Skeletal muscle cell (primary cell): ENCODE results near the gene PPP1R37.
"Not testable (repeated sequence)": the region's sequence is repeated elsewhere in the genome, so short reads cannot be mapped to it uniquely, and the experiment has no call there.

Source experiments
- DNase-seq: peaks from one replicate; pipeline ENCODE4 v3.0.0-alpha.2; 2010; ENCODE audit warnings: low read depth
- H3K4me3 ChIP-seq: 2 replicates; pipeline ENCODE4 v1.5.1; 2011; ENCODE audit warnings: low read depth, mild to moderate bottlenecking, control low read depth, low read length, moderate library complexity

PPP1R37 gene

GRCh38 chr19:45107621-45108150 is 14.7 kb downstream of the PPP1R37 start:
- no peak for DNase-seq

DNA sequence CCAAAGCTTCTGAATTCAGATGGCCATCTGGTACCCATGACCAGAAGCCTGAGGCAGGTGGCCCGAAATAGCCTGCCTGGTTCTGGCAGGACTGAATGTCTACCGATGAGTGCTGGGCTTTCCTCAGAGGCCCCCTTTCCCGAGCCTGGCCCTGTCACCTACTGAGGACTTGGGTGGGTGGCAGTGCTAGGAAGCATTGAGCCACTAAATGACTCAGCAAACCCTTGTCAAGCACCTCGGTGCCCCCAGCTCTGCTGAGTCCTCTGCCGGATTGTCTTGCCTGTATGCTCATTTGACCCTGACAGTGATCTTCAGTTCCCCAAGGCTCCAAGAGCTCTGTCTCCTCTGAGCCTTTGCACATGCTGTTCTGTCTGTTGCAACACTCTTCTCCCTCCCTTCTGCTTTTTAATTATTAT is 17.9 kb downstream of the PPP1R37 start:
- no peak for DNase-seq
- no peak overlapping the region for H3K4me3 ChIP-seq

More at GRCh38 chr19:45107621-45108150, 14.7 kb downstream of the PPP1R37 start:
- H3K4me3 ChIP-seq, result no peak overlapping the region

- no peak overlapping the region for H3K4me3 ChIP-seq
- DNase-seq, result no peak
Measured at GRCh38 chr19:45112111-45112827, 19.3 kb downstream of the PPP1R37 start.

DNA sequence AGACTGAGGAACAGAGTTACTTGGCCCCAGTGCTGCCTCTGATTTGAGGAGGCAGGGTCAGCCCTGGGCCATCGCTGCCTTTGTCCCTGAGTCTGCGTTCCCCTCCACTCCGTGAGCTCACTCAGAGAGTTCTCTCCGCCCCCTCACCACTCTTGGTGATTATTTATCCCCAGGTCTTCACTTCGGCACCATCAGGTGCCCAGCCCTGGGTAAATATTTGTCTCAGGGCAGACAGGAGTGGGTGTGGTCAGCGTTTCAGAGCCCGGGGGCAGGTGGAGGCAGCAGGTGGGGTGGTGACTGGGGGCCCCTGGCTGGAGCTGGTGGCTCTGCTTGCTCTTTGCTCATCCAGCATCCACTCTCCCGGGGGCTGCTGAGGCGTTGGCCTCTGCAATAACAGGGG is 20.6 kb downstream of the PPP1R37 start:
- no peak overlapping the region for H3K4me3 ChIP-seq
- DNase-seq, result no peak

DNA sequence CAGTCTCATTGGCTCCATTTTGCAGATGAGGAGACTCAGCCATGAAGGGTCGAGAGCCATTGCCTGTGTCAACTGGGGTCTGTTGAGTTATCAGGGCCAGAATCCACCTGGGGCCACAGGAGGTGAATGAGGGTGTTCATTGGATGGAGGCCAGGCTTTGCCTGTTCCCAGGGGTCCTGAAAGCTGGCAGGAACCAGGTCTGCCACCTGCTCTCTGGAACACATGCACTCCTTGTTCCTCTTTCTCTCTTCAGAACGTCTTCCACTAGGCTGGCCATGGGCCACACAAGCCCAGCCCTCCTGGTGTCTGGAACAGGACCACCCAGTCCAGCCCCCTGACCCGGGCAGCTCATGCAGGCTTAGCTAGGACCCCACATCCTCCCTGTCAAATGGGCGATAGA is 21.1 kb downstream of the PPP1R37 start:
- no peak for DNase-seq
- no peak overlapping the region for H3K4me3 ChIP-seq

DNA sequence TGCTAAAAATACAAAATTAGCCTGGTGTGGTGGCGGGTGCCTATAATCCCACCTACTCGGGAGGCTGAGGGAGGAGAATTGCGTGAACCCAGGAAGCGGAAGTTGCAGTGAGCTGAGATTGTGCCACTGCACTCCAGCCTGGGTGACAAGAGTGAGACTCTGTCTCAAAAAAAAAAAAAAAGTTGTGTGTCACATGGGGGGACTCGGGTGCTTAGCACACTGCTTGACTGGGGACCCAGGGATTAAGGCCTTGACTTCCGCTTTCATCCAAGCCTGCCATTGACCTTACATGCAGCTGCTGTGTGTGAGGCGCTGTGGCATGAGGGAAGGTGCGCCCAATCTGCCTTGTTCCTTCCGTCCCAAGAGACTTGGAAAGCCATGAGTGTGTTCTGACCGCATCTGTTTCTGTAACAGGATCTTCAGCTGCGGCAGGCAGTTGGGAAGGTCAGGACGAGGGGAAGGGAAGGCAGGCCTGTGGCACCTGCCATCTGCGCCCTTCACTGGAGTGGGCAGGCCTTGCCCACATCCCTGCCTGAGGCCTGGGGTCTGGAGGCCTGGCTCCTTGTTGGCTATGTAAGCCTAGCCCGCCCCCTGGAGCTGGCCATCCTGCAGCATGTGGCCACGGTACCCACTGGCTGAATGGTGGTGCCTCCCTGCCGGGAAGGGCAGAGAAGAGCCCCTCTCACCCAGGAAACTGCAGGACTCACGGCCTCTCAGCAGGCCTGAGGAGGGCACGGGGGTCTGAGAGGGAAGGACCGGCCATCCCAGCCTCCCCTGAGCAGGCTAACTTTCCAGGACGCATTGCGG is 23.0 kb downstream of the PPP1R37 start:
- peak; percentile 54 for DNase-seq
- no peak overlapping the region for H3K4me3 ChIP-seq

GRCh38 chr19:45117167-45117594 is 24.2 kb downstream of the PPP1R37 start:
- no peak for DNase-seq
- H3K4me3 ChIP-seq, result no peak overlapping the region

GRCh38 chr19:45117671-45118070 is 24.7 kb downstream of the PPP1R37 start:
- DNase-seq, result no peak
- H3K4me3 ChIP-seq, result no peak overlapping the region

DNA sequence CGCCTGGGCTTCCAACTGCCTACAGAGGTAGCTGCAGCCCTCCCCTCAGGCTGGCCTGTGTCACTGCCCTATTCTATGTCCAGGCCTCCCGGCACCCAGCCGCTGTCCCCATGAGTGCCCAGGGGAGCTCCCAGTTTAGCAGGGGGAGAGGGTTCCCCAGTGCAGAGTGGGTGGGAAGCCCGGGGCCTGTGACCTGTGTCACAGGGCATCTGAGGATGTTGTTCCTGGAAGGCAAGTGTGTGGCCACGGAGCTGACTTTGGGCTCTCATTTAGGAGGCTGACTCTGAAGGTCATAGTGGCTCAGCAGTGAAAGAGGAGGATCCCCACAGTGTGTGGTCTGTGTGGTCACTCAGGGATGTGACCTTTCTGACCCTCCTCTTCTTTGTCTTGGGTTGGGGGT is 25.1 kb downstream of the PPP1R37 start:
- H3K4me3 ChIP-seq, result no peak overlapping the region
- DNase-seq, result no peak

DNA sequence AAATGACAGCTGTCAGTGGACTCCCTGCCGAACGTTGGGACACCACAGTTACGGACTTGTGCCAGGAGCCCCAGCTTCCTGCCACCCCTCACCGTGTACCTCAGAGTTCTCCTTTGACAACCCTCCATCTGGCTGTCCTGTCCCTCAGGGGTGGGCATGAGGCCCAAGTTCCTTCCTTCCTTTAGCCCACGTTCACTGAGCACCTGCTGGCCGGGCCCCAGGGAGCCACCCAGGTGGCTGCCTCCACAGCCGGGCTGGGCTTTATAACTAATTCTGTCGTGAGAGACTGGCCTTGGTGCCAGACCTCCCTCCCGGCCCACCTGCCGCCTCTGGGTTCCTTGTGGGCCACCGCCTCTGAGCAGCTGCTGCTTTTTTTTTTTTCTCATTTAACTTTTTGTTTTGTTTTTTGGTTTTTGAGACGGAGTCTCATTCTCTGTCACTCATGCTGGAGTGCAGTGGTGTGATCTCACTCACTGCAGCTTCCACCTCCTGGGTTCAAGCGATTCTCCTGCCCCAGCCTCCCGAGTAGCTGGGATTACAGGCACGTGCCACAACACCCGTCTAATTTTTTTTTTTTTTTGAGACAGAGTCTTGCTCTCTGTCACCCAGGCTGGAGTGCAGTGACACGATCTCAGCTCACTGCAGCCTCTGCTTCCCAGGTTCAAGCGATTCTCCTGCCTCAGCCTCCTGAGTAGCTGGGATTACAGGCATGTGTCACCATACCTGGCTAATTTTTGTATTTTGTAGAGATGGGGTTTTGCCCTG is 25.8 kb downstream of the PPP1R37 start:
- not testable (repeated sequence) for DNase-seq, H3K4me3 ChIP-seq

GRCh38 chr19:45119582-45119981 is 26.6 kb downstream of the PPP1R37 start:
- no peak for DNase-seq
- no peak overlapping the region for H3K4me3 ChIP-seq

- H3K4me3 ChIP-seq, result no peak overlapping the region
- DNase-seq, result no peak
Measured at GRCh38 chr19:45121827-45122345, 28.9 kb downstream of the PPP1R37 start.

GRCh38 chr19:45122832-45123231 is 29.9 kb downstream of the PPP1R37 start:
- no peak overlapping the region for H3K4me3 ChIP-seq
- DNase-seq, result no peak

- no peak for DNase-seq
- no peak overlapping the region for H3K4me3 ChIP-seq
Measured at GRCh38 chr19:45123440-45123850, 30.5 kb downstream of the PPP1R37 start.

GRCh38 chr19:45124021-45124420 is 31.0 kb downstream of the PPP1R37 start:
- DNase-seq, result no peak
- H3K4me3 ChIP-seq, result no peak overlapping the region

- no peak for DNase-seq
- H3K4me3 ChIP-seq, result no peak overlapping the region
Measured at GRCh38 chr19:45125360-45125759, 32.4 kb downstream of the PPP1R37 start.

DNA sequence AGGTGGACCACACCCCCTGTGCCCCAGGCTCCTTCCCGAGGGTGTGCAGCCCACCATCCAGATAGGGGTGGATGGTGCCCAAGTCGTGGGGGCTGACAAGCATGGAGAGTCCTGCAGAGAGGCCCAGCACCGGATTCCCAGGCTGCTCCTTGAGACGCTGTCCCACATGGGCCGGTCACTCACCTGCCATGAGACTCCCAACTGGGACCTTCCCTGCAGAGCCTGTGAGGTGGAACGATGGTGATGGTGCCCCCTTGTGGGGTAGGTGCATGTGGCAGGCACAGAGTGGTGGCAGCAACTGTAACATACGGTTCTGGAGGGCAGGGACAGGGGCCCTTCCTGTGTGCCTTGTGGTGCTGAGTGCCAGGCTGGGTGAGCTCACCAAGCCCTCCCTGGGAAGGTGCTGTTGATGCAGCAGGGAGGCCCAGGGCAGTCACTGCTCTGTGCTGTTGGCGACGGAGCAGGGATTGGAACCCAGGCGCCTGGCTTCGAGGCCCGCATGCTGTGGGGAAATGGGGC is 33.1 kb downstream of the PPP1R37 start:
- no peak overlapping the region for H3K4me3 ChIP-seq

DNA sequence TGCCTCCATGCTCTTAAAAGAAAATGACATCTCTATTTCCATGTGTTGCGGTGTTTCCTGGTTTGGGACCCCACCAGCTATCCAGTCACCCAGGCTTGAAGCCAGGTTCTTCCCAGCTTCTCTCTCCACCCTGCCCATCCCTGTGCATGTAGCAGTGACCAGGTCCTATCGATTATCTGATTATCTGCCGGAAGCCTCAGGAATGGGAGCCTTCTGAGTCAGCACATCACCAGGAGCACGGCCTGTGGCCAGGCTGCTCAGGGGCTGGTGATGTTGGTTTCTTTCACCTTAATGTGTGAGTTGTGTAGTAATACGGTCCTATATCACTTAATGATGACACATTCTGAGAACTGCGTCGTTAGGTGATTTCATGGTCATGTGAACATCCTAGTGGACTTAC is 33.7 kb downstream of the PPP1R37 start:
- H3K4me3 ChIP-seq, result no peak overlapping the region
- no peak for DNase-seq

More for the DNA sequence above, 33.1 kb downstream of the PPP1R37 start:
- DNase-seq, result no peak

- H3K4me3 ChIP-seq, result no peak overlapping the region
- DNase-seq, result no peak
Measured at GRCh38 chr19:45128146-45128545, 35.2 kb downstream of the PPP1R37 start.
